ENCODE data around the gene TGFBR2.

- TF ChIP-seq ZNF302 (tag by site-specific recombination; IDR thresholded peaks at IDR 0.05; ENCODE audit: low read depth) (no peak), REPIN1 (tag by site-specific recombination; IDR thresholded peaks at IDR 0.05; ENCODE audit: low read depth) (no peak), PBX3 (CRISPR knock-in tag; IDR thresholded peaks at IDR 0.05) (no peak), ZFP3 (tag by site-specific recombination; IDR thresholded peaks at IDR 0.05; ENCODE audit: low read depth) (no peak), ZBTB10 (tag by site-specific recombination; IDR thresholded peaks at IDR 0.05) (no peak)
Measured at GRCh38 chr3:30567139-30567753, 39.2 kb upstream of the TGFBR2 start.

Measured in HEK293 (cell line).